ENCODE measurements around the gene MPRIP.

Gene MPRIP

DNA sequence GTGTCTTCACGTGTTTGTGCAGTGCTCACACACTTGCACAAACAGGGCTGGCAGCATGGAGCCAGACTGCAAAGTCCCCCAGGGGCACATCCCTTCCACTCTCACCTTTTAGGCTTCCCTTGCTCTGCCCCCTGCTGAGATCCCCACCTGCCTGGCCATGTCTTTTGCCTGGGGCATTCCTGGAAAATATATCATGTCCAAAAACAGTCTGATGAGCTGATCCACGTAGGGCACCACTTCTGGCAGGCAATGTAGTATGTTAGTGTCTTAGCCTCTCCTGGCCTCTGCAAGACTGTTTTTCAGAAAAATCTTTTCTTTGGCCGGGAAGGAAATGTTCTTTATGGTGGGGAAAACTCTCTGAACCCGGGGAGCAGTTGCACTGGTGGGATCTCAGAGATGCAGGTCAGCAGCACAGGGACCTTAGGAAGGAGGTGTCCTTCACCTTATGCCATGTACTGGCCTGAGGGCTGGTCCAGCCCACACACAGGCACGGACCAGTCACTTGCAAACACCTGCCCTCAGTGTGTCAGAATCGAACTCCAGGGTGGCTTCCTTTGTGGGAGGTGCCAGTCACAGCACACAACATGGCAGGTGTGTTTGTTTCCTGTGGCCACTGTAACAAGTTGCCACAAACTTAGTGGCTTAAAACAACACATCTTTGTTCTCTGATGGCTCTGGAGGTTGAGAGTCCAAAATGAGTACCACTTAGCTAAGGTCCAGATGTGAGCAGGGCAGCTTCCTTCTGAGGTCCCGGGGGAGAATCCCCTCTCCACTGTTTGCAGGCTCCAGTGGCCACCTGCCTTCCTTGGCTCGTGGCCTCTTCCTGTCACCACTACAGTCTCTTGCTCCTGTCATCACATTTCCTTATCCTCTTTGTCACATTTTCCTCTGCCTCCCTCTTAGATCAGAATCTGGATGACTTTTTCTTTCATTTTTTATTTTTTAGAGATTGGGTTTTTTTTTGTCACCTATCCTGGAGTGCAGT, 46.6 kb downstream of the MPRIP start:
- Histone ChIP-seq H3K27ac (no peak overlapping the region), H3K79me2 (peaks cover 90% of the 10 kb centered on the region), H3K9ac (no peak overlapping the region), H3K9me3 (ENCODE audit: control insufficient read depth, low read length) (no peaks in the 10 kb centered on the region), H3K4me2 (ENCODE audit: low read length) (no peak overlapping the region), H3K4me1 (peaks cover 6% of the 10 kb centered on the region), H2AFZ (no peak overlapping the region), H3K27me3 (ENCODE audit: control insufficient read depth, insufficient read depth, low read length) (no peaks in the 10 kb centered on the region), H3K36me3 (ENCODE audit: control insufficient read depth, insufficient read depth, low read length) (no peaks in the 10 kb centered on the region), H3K4me3 (ENCODE audit: low read depth, low read length) (no peak overlapping the region)
- TF ChIP-seq, protein P1, sequence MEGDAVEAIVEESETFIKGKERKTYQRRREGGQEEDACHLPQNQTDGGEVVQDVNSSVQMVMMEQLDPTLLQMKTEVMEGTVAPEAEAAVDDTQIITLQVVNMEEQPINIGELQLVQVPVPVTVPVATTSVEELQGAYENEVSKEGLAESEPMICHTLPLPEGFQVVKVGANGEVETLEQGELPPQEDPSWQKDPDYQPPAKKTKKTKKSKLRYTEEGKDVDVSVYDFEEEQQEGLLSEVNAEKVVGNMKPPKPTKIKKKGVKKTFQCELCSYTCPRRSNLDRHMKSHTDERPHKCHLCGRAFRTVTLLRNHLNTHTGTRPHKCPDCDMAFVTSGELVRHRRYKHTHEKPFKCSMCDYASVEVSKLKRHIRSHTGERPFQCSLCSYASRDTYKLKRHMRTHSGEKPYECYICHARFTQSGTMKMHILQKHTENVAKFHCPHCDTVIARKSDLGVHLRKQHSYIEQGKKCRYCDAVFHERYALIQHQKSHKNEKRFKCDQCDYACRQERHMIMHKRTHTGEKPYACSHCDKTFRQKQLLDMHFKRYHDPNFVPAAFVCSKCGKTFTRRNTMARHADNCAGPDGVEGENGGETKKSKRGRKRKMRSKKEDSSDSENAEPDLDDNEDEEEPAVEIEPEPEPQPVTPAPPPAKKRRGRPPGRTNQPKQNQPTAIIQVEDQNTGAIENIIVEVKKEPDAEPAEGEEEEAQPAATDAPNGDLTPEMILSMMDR (IDR thresholded peaks at IDR 0.05), result no peak

DNA sequence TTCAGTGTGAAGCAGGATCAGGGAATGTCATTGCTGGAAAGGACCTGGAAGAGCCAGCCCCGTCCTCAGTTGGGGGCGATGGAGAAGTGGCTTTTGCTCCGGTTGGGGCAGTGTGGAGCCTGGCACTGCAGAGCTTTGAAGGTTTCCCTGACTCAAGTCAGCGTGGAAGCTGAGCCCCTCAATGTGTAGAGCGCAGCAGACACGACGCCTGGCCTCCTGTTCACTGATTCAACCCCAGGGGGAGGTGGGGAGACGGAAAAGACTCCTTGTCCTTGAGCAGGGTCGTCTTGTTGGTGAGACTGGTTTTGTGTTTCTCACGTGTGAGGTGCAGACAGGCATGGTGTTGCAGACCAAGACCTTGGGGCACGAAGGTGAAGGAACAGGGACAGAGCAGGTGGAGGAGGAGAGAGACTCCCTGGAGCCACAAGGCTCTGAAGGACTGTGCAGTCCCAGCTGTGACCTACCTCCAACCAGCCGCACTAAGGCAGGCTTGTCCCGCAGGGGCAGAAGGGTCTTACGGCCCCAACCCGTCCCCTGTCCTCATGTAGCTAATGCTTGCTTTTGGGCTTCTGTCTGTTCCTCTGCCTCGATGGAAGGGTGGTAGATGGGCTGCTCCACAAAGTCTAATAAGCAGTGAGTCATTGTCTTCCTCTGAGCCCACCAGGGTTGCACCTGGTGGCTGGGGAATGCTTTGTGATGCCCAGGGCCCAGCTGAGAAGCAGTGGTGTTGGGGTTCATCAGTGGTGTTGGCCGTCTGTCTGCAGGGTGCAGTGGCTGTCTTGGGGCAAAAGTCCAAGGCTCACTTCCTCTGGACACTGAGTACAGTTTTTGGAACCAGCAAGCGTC, 47.8 kb downstream of the MPRIP start:
- H3K79me2 ChIP-seq, result peaks cover 87% of the 10 kb centered on the region
- no peak overlapping the region for H3K4me3 ChIP-seq (ENCODE audit: low read depth, low read length)
- peaks cover 6% of the 10 kb centered on the region for H3K4me1 ChIP-seq
- TF ChIP-seq, protein P1 (IDR thresholded peaks at IDR 0.05), result no peak
- H3K36me3 ChIP-seq (ENCODE audit: control insufficient read depth, insufficient read depth, low read length), result no peaks in the 10 kb centered on the region
- H3K4me2 ChIP-seq (ENCODE audit: low read length), result no peak overlapping the region
- no peak overlapping the region for H3K9ac ChIP-seq
- H2AFZ ChIP-seq, result no peak overlapping the region
- no peaks in the 10 kb centered on the region for H3K27me3 ChIP-seq (ENCODE audit: control insufficient read depth, insufficient read depth, low read length)
- H3K27ac ChIP-seq, result no peak overlapping the region
- no peaks in the 10 kb centered on the region for H3K9me3 ChIP-seq (ENCODE audit: control insufficient read depth, low read length)

DNA sequence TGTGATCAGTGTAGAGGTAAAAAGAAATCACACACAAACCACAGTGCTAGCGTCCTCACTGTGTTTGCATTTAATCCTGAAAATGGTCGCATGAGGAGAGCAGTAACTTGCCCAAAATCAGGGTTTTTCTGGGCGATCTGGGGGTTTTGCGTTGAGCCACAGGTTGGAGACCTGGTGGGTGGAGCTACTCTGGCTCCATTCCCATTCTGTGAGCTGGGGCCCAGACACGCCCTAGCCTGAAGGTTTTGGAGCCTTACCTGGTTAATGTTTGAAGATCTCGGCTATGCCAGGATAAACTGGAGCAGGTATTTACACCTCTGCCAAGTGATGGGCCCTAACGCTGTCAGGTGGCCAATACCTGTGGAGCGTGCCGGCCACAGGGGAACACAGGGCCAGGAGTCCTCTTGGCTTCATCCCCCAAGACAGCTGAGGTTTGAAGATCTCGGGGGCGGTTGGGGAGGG, 48.4 kb downstream of the MPRIP start:
- Histone ChIP-seq H3K27ac (no peak overlapping the region), H3K9me3 (ENCODE audit: control insufficient read depth, low read length) (no peaks in the 10 kb centered on the region), H3K27me3 (ENCODE audit: control insufficient read depth, insufficient read depth, low read length) (no peaks in the 10 kb centered on the region), H3K79me2 (peaks cover 86% of the 10 kb centered on the region), H2AFZ (no peak overlapping the region), H3K4me1 (peaks cover 6% of the 10 kb centered on the region), H3K36me3 (ENCODE audit: control insufficient read depth, insufficient read depth, low read length) (no peaks in the 10 kb centered on the region), H3K4me3 (ENCODE audit: low read depth, low read length) (no peak overlapping the region), H3K9ac (no peak overlapping the region), H3K4me2 (ENCODE audit: low read length) (no peak overlapping the region)
- TF ChIP-seq, protein P1 (IDR thresholded peaks at IDR 0.05), result no peak

DNA sequence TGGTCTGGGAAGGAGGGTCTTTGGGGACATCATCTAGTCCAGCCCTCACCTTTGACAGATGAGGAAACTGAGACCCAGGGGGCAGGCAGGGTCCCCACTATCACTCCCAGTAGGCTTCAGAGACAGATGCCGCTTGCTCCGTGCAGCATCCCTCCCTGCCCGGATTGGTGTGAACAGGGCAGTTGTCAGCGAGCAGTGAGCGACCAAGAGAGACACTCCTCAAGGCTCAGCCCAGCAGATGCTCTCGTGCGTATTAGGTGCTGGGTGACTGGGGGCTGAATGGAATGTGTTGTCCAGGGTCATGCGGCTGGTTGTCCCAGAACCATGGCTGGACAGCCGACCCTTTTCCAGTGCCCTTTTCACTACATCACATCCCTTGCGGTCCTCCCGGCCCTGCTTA, 49.0 kb downstream of the MPRIP start:
- Histone ChIP-seq H3K4me3 (ENCODE audit: low read depth, low read length) (no peak overlapping the region), H3K9ac (no peak overlapping the region), H3K9me3 (ENCODE audit: control insufficient read depth, low read length) (no peaks in the 10 kb centered on the region), H3K79me2 (peaks cover 87% of the 10 kb centered on the region), H3K27me3 (ENCODE audit: control insufficient read depth, insufficient read depth, low read length) (no peaks in the 10 kb centered on the region), H3K27ac (no peak overlapping the region), H3K4me2 (ENCODE audit: low read length) (no peak overlapping the region), H3K36me3 (ENCODE audit: control insufficient read depth, insufficient read depth, low read length) (no peaks in the 10 kb centered on the region), H3K4me1 (peaks cover 6% of the 10 kb centered on the region), H2AFZ (no peak overlapping the region)
- TF ChIP-seq, protein P1 (IDR thresholded peaks at IDR 0.05), result no peak
